ENCODE results near the gene SEC61A2.
"Not testable (repeated sequence)": the region's sequence is repeated elsewhere in the genome, so short reads cannot be mapped to it uniquely, and the experiment has no call there.

SEC61A2 gene

DNA sequence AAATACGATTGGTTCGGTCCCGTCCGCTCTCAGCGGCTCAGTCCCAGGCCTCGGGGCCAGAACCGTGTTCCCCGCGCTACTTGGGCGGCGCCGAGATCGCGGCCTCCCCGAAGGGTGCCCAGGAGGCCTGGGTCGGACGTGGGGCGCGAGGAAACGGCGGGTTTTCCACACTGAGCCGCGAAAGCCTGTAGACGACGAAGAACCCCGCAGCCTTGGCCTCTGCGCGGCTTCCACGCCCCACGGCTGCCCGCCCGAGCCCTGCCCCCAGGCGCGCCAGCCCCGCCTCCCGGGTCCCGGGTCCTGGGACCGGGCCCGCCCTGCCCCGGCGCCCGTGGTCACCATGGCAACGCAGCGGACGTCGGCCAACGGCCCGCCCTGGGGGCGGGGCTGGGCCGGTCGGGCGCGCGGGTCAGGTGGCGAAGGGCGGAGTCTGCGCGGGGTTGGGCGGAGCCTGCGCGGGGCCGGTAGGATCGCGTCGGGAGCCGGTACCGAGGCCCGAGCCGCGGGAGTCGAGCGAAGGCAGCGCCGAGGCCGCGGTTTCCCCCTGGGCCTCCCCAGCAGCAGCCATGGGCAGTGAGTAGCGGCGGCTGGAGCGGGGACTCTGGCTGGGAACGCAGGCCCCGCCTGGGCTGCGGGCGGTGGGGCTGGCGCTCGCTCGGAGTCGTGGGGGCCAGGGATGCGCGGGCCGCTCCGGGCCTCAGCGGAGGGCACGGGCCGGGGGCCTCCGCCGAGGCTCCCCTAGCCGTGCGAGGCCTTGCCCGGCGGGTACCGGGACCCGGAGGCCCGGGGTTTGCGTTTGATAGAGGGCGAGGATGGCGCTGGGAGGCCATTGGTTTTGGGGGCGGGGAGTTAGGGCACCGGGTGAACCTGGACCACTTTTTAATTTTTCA, at the start of gene SEC61A2:
Gene SEC61A2 (plus strand): TSS at position 456 of the 890 bp plus-strand sequence. CDS start 111 bp downstream, at position 567.
- peak; percentile 95 for DNase-seq

DNA sequence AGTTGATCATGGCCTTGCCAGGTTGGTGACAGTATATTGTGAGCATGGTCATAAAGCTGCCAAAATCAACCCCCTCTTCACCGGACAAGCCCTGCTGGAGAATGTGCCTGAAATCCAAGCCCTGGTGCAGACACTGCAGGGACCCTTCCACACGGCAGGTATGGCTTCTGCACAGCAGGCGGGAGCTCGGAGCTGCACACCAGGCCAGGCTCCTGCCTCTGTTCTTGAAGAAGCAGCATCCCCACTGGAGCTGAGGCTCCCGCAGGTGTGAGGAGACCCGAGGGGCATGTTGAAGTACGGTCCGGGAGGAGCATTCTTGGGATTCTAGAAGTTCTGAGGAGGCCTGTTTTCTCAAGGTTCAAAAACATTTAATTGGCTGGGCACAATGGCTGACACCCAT, 48.0 kb upstream of the SEC61A2 start:
- no peak for DNase-seq

DNA sequence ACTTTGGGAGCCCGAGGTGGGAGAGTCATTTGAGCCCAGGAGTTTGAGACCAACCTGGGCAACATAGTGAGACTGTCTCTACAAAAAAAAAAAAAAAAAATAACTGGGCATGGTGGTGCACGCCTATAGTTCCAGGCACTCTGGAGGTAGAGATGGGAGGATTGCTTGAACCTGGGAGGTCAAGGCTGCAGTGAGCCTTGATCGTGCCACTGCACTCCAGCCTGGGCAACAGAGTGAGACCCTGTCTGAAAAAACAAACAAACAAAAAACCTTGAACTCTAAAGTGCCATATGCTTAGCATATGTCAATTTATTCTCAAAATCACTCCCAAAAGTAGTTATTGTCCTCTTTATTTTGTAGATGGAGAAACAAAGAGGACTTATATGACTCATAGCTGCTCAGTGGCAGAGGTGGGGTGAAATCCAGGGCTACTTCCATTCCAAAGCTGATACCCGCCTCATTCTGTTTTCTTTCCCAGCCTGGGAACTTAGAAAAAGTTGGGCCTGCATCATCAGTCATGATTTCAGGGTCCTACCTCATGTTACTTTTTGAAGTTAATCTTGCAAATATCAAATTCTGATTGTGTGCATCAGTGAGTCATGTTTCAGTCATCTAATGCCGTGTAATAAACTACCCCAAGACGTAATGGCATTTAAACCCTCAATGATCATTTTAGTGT, 47.5 kb upstream of the SEC61A2 start:
- no peak for DNase-seq

DNA sequence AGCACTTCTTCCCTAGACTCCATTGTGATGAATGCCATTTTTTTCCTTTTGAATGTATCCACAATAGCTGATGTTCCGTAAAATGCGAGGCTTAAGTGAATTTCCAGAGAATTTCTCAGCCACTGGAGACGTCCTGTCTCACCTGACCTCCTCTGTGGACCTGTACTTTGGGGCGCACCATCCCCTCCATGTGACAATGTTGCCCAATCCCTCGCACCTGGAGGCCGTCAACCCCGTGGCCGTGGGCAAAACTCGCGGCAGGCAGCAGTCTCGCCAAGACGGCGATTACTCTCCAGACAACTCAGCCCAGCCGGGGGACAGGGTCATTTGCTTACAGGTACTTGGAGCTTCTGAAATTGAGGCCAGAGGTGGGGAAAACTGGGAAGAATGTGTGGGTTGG, 40.6 kb upstream of the SEC61A2 start:
- no peak for DNase-seq

DNA sequence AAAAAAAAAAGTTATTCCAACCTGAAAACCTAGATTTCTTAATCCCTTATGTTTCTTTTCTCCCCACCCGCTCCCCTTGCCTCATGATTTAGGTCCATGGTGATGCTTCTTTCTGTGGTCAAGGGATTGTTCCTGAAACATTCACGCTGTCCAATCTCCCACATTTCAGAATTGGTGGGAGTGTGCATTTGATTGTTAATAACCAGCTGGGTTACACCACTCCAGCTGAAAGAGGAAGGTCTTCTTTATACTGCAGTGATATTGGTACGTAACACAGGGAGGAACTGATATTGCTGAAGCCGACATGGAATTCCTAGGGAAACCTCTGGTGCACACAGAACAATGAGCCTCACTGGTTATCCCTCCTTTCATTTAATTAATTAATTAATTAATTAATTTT, 38.1 kb upstream of the SEC61A2 start:
- no peak for DNase-seq

DNA sequence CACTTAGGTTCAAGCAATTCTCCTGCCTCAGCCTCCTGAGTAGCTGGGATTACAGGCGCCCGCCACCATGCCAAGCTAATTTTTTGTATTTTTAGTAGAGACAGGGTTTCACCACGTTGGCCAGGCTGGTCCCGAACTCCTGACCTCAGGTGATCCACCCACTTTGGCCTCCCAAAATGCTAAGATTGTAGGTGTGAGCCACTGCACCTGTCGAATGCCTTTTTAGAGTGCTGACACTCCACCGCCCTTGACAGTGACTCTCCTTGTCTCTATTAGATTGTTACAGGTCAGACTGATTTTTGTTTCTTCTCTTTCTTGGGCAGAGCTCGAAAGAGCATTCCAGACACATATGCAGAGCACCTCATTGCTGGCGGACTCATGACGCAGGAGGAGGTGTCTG, 32.1 kb upstream of the SEC61A2 start:
- DNase-seq: not testable (repeated sequence)

DNA sequence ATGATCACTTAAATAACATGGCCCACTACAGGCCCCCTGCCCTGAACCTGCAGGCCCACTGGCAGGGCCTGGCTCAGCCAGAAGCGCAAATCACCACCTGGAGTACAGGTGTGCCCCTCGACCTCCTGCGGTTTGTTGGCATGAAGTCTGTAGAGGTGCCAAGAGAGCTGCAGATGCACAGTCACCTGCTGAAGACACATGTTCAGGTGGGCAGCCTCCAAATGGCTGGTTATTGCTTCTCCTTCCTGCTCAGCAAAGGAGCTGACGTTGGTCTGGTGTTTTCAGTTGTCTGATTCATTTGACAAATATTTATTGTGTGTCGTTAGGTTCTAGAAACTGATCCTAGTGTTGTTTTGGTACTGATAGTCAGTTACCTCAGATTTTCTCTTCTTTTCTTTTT, 31.7 kb upstream of the SEC61A2 start:
- DNase-seq: no peak

DNA sequence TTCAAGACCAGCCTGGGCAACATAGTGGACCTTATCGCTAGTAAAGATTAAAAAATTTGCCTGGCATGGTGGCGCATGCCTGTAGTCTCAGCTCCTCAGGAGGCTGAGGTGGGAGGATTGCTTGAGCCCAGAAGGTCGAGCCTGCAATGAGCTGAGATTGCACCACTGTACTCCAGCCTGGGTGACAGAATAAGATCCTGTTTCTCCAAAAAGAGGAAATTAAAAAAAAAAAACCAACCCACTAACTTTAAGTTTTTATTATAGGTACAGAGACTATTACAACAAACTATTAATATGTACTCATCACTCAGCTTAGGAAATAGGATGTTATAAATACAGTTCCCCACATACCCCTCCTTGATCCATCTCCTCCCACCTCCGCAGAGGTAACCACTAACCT, 30.5 kb upstream of the SEC61A2 start:
- DNase-seq: no peak

DNA sequence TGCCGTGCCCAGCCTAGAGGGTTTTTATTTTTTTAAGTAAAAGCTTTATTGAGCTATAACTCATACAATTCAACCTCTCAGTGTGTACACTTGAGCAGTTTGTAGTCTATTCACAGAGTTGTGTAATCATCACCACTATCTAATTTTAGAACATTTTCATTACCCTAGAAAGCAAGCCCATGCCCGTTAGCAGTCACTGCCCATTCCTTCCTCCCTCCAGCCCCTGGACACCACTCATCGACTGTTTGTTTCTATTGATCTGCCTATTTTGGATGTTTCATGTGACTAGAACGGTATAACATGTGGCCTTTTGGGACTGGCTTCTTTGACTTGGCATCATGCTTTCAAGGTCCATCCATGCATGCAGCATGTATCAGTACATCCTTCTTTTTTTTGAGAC, 25.7 kb upstream of the SEC61A2 start:
- no peak for DNase-seq

DNA sequence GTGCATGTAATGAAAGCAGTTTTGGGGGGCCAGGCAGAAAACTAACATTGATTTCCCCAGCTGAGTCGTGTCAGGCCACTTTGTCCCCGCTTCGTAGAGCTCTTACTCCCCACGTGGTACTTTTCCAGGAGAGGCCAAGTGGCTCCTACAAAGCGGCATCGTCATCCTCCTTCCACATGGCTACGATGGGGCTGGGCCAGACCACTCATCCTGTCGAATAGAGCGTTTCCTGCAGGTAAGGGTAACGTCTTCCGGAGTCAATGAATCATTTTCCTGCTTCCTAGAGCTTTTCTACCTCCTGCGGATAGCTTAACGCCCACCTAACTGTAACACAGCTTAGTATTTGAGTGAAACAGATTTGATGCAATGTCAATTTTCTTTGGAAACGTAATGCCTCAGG, 21.7 kb upstream of the SEC61A2 start:
- DNase-seq: no peak

DNA sequence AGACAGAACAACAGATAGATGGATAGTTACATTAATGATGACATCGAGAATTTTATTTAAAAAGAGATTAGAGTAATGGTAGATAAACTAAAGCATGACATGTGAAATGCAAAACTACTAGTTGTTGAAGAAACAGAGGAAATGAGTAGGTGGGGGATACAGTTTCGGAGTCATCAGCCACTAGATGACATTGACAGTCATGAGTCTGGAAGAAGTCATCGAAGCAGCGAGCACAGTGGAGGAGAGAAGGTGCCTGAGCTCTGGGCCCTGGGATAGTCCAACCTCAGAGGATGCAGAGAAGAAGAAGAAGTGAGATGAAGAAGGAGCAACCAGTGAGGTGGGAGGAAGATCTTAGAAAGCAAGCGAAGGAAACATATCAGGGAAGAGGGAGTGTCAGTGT, 20.2 kb upstream of the SEC61A2 start:
- DNase-seq: no peak

DNA sequence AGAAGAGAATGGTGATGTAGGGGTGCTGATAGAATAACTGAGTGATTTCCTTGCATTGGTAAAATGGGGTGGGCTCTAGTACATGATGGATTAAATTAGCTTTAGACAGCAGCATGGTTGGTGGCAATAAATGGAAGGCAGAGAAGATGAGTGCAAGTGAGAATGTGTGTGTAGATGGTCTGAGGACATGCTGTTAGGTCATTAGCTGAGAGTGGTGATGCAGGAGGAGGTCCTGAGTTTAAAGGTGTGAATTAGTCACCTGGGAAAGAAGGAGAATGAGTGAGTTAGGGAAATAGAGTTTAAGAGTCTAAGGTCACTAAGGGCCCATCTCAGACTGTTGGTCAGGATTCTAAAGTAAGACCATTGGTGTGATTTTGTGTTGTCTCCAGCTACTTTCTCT, 17.9 kb upstream of the SEC61A2 start:
- no peak for DNase-seq

DNA sequence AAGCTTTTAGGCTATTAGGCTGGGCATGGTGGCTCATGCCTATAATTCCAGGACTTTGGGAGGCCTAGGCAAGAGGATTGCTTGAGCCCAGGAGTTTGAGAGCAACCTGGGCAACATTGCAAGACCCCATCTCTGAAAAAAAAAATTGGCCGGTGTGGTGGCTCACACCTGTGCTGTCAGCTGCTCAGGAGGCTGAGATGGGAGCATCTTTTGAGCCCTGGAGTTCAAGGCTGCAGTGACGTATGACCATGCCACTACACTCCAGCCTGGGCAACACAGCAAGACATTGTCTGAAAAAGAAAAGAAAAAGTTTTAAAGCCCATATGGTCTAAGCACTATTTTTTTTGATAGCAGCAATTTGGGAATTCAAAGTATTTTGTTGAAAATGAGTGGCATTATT, 15.8 kb upstream of the SEC61A2 start:
- no peak for DNase-seq

DNA sequence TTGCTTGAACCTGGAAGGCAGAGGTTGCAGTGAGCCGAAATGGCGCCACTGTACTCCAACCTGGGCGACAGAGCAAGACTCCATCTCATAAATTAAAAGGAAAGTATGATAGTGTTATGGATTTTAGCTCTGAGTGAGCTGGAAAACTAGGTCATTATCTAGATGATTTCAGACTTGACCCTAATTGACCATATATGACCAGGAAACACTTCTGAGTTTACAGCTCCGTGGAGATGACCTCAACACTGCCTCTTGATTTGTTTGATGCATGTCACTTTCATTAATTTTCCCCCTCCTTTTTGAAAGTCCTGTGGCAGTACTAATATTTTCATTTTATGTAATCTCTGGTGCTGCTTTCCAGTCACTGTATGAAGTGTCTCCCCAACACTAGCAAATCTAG, 7.8 kb upstream of the SEC61A2 start:
- no peak for DNase-seq

DNA sequence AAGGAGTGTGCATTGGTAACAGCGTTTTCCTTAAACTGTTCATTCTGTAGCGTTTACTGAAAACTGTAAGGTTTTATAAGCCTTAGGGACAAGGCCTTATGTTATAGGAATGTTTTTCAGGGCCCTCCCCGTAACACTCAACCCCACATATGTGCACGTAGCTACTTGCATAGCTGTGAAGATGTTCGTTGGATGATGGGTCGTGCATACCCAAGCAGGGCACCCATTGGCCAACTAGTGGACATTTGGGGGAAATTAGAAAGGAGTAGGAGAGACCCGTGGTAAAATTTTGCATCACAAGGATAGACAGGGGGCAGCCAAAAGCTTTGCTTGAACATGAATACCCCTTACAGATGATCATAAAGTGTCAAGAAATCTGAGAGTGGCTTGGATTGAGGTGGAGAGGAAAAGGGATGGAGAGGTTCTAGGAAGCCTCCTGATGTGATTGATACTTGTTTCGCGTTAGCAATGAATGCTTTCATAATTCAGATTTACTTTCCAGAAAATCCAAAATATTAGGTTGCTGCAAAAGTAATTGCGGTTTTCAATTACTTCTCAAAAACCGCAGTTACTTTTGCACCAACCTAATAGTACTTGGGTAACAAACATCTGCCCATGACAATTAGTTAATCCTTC, 878 bp downstream of the SEC61A2 start:
- DNase-seq: peak; percentile 54

DNA sequence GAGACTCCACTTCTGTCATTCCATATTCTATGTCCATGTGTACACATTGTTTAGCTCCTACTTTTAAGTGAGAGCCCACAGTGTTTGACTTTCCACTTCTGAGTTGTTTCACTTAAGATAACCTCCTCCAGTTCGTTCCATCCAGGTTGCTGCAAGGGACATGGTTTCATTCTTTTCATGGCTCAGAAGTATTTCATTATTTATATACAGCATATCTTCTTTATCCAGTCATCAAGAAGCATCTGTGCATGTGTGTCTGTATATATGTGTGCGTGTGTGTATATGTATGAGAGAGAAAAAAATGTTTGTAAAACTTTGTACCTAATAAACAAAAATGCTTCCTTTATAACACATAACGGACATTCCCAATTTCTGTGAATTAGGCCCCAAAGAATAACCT, 6.2 kb downstream of the SEC61A2 start:
- DNase-seq: no peak

DNA sequence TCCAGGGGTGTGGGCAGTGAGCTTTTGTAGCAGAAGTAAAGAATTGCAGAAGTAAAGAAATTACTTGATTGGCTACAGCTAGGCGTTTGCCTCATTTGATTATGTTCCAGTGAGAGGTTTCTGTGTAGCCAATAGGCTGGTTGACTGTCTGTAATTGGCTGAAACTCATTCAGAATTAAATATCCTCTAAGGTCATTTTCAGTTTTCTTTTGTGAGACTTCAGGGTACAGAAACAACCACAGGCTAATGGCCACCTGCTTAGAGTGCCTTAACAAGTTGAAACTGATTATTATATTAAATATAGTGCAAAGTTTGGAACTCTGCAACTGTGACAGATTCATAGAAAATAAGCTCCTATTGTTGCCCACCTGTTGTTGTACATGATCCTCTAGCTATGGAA, 10.6 kb downstream of the SEC61A2 start:
- no peak for DNase-seq

DNA sequence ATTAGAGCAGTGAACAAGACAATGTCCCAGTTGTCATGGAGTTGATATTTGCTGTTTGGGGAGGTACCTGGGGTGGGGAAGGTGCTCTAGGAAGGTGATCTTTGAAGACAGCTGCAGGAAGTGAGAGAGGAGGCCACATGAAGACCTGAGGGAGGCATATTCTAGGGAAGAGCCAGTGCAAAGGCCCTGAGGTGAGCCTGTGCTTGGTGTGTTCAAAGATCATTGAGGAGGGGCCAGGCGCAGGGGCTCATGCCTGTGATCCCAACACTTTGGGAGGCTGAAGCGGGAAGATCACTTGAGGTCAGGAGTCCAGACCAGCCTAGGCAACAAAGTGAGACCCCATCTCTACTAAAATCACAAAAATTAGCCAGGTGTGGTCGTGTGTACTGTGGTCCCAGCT, 15.1 kb downstream of the SEC61A2 start:
- DNase-seq: no peak

DNA sequence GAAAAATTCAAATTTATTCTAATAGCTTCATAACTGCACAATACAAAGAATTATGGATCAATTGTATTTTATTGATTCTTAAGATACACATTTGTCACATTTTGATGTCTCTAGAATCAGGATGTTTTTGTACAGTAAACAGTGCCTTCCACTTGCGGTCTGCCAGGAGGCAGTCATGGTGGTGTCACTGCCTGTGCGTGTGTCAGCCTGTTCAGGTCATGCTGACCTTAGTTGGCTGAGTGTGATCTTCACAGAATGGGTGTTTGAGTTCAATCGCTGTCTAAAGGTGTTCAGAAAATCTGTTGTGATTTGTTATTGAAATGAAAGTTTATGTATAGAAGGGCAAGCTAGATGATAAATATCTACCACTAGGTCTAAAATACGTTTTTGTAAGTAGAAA, 20.7 kb downstream of the SEC61A2 start:
- no peak for DNase-seq

DNA sequence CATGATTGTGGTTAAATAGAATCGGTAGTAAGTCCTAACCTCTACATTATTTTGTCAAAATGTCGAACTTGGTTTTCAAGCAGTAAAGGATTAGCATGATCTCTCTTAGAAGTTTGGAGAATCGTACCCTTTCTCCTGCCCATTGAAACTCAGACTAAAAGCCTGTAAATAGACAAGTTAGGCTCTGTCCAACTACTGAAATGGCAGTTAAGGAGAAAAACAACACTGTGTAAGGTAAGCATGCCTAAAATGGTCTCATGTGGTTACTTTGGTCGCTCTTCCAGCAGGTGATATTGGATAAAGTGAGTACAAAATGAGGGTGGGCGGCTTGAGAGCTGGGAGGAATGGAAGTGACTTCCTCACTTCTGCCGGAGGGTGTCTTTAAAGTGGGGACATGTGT, 25.0 kb downstream of the SEC61A2 start:
- DNase-seq: no peak

DNA sequence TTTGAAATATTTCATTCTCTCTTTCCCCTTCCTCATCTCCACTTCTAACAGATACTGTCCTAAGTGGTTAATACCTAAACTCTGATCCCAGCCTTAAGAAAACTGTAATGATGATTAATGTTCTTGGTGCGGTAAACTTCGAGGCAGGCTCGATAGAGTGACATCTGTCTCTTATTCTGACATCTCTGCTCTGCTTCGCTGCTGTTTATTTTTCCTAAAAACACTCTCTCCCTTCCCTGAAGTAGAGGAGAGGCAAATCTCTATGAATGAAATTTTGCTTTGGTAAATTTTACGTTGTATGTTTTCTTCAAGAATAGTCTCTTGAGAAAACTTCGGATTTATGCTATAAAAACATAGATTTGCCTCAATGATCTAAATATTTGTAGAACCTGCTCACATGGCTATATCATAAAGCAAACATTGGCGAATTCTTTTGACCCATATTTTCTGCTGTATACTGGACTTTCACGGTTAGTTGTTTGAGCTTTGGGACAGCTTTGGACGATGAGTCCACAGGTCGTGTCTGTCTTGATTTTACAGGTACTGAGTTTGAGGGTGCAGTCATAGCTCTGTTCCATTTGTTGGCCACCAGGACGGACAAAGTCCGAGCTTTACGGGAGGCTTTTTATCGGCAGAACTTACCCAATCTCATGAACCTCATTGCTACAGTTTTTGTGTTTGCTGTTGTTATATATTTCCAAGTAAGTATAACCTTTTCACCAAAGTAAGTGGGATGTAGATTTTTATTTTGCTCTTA, 27.1 kb downstream of the SEC61A2 start:
- DNase-seq: no peak

DNA sequence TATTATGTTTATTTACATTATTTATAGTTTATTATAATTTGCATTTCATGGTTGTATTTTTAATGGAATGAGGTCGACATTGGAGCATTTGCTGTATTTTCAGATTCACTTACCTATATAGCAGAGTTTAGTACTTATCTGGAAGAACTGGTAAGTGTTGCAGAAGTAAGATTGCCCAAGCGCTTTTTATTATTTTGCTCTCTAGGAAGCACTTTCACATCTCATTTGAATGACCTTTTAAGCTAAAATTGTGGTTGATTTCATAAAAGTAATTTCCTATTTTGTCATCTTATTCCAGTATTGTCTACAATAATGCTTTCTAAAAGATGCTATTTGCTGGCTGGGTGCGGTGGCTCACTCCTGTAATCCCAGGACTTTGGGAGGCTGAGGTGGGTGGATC, 28.6 kb downstream of the SEC61A2 start:
- DNase-seq: no peak

DNA sequence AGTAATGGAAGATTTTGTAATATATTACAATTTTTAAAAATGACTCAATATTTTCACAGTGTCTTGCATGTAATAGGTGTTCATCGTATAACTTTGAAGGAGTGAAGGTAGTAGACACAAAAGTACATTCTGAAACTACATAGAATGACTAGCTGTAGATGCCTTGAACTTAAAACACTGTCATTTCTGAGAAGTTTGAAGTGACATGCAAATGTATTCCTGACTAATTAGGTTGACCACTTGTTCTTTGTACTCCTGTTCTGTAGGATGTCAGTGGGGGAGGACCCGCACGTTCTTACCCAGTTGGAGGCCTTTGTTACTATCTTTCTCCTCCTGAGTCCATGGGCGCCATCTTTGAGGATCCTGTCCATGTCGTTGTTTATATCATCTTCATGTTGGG, 31.2 kb downstream of the SEC61A2 start:
- no peak for DNase-seq

All from right hindlimb (tissue), 1 donor.